ENCODE results near the gene SLC38A9. TPM values are rescaled to one million over a fixed set of nuclear protein-coding genes. Genes with fewer than 3 reads are reported as not detected.
A peak's percentile ranks its signal among the peaks of the same experiment; 100 is the strongest.

Gene SLC38A9
- polyA plus RNA-seq, 1 of the 3 experiments (the other 2 are of a cell fraction) = 6.9 TPM

DNA sequence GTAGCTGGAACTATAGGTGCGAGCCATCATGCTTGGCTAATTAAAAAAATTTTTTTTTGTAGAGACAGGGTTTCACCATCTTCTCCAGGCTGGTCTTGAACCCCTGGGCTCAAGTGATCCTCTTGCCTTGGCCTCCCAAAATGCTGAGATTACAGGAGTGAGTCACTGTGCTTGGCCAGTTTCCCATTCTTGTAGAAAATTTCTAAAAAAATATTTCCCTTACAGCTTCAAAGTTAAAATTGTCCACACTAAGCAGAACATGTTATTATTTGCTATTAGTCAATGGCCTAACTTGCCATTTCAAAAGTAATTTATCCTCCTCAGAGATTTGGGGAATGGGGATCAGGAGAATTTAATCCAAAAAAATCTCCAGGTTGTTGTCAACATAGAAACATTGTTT is 40.1 kb downstream of the SLC38A9 start:
- no peaks in the 10 kb centered on the region for H3K9me2 ChIP-seq
- peaks cover 37% of the 10 kb centered on the region for H3F3A ChIP-seq (replicated peaks; ENCODE audit: insufficient read depth)
- H3K4me3 ChIP-seq (ENCODE audit: low read depth in 2 of 2, low read length in 1 of 2) = no peak overlapping the region
- no peaks in the 10 kb centered on the region for H4K20me1 ChIP-seq (ENCODE audit: insufficient read depth)
- POLR2A ChIA-PET = no interaction called here
- DNase-seq = no peak
- no peaks in the 10 kb centered on the region for H3K79me2 ChIP-seq (ENCODE audit: insufficient read depth)
- H3K9ac ChIP-seq = no peak overlapping the region
- no peaks in the 10 kb centered on the region for H3K36me3 ChIP-seq (replicated peaks in 1 of 2; ENCODE audit: control insufficient read depth in 1 of 2, insufficient read depth in 2 of 2, low read length in 1 of 2)
- 100% methylated on average over 1 of the region's 1 CpG for WGBS (ENCODE audit: low lambda C conversion rate)
- CTCF ChIA-PET = no interaction called here
- H3K4me2 ChIP-seq = no peak overlapping the region
- H3K9me3 ChIP-seq = no peaks in the 10 kb centered on the region
- peak overlapping the region in 1 of 2 experiments; percentile 23; a peak in 2 of 4 replicates for H3K27ac ChIP-seq (ENCODE audit: low read depth in 2 of 2, low read length in 1 of 2)
- TF ChIP-seq CHD2 (IDR thresholded peaks at IDR 0.05; ENCODE audit: low read length, partially characterized antibody) (no peak), MAX (IDR thresholded peaks at IDR 0.05; ENCODE audit: low read depth) (no peak), TEAD4 (IDR thresholded peaks at IDR 0.05; ENCODE audit: borderline replicate concordance, insufficient read depth) (no peak), EZH2phosphoT487 (IDR thresholded peaks at IDR 0.05; ENCODE audit: borderline replicate concordance, low read depth) (no peak), NFIC (IDR thresholded peaks at IDR 0.05; ENCODE audit: borderline replicate concordance) (no peak), JUND (IDR thresholded peaks at IDR 0.05) (no peak), RAD21 (IDR thresholded peaks at IDR 0.05; ENCODE audit: low read length) (no peak), POLR2AphosphoS5 (IDR thresholded peaks at IDR 0.05; ENCODE audit: low read depth, low read length) (no peak), MEF2A (IDR thresholded peaks at IDR 0.05; ENCODE audit: borderline replicate concordance, low read depth) (no peak), GATA2 (CRISPR knock-in tag; IDR thresholded peaks at IDR 0.05) (no peak)
- TF ChIP-seq, protein P1, sequence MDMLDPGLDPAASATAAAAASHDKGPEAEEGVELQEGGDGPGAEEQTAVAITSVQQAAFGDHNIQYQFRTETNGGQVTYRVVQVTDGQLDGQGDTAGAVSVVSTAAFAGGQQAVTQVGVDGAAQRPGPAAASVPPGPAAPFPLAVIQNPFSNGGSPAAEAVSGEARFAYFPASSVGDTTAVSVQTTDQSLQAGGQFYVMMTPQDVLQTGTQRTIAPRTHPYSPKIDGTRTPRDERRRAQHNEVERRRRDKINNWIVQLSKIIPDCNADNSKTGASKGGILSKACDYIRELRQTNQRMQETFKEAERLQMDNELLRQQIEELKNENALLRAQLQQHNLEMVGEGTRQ (IDR thresholded peaks at IDR 0.05; ENCODE audit: borderline replicate concordance, low read depth, low read length) = no peak
- TF ChIP-seq, protein P2, sequence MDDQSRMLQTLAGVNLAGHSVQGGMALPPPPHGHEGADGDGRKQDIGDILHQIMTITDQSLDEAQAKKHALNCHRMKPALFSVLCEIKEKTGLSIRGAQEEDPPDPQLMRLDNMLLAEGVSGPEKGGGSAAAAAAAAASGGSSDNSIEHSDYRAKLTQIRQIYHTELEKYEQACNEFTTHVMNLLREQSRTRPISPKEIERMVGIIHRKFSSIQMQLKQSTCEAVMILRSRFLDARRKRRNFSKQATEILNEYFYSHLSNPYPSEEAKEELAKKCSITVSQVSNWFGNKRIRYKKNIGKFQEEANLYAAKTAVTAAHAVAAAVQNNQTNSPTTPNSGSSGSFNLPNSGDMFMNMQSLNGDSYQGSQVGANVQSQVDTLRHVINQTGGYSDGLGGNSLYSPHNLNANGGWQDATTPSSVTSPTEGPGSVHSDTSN (IDR thresholded peaks at IDR 0.05) = no peak
- H3K27me3 ChIP-seq (ENCODE audit: insufficient read depth) = no peaks in the 10 kb centered on the region
- H3K4me1 ChIP-seq (ENCODE audit: control insufficient read depth in 1 of 2, insufficient read depth in 2 of 2, low read depth in 1 of 2, low read length in 1 of 2) = peaks cover 0 to 9% of the 10 kb centered on the region in 2 experiments; a peak in 3 of 4 replicates
- no peak overlapping the region for H2AFZ ChIP-seq (ENCODE audit: low read depth)

DNA sequence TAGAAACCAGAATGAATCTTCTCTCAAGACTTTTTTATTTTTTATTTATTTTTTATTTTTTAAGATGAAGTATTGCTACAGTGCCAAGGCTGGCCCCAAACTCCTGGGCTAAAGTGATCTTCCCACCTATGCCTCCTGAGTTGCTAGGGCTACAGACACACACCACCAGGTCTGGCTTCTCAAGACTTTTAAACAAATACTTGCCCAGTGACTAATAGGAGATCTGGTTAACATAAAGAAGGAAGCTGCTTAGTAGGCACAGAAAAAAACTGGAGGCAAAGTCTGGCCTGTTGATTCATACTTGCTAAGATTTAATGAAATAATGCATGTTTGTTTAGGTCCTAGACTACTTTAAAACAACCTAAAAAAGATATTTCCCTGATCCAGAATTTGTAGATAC is 43.8 kb downstream of the SLC38A9 start:
- no peak overlapping the region for H2AFZ ChIP-seq (ENCODE audit: low read depth)
- no peak for DNase-seq
- H3K36me3 ChIP-seq (replicated peaks in 1 of 2; ENCODE audit: control insufficient read depth in 1 of 2, insufficient read depth in 2 of 2, low read length in 1 of 2) = peaks cover 5 to 6% of the 10 kb centered on the region in 2 experiments
- ChIA-PET CTCF (no interaction called here), POLR2A (no interaction called here)
- H3K27ac ChIP-seq (ENCODE audit: low read depth in 2 of 2, low read length in 1 of 2) = peak overlapping the region; percentile 81 to 91; a peak in 3 of 4 replicates
- H3K27me3 ChIP-seq (ENCODE audit: insufficient read depth) = no peaks in the 10 kb centered on the region
- H4K20me1 ChIP-seq (ENCODE audit: insufficient read depth) = no peaks in the 10 kb centered on the region
- peak overlapping the region; percentile 35; the same call in 1 of the 2 replicates for H3K9ac ChIP-seq
- peaks cover 27% of the 10 kb centered on the region for H3F3A ChIP-seq (replicated peaks; ENCODE audit: insufficient read depth)
- H3K4me1 ChIP-seq (ENCODE audit: control insufficient read depth in 1 of 2, insufficient read depth in 2 of 2, low read depth in 1 of 2, low read length in 1 of 2) = peaks cover 0 to 9% of the 10 kb centered on the region in 2 experiments; a peak in 2 of 4 replicates
- no peaks in the 10 kb centered on the region for H3K9me2 ChIP-seq
- no peaks in the 10 kb centered on the region for H3K79me2 ChIP-seq (ENCODE audit: insufficient read depth)
- no peaks in the 10 kb centered on the region for H3K9me3 ChIP-seq
- H3K4me2 ChIP-seq = peak overlapping the region; percentile 46; the same call in 1 of the 2 replicates
- no peak overlapping the region for H3K4me3 ChIP-seq (ENCODE audit: low read depth in 2 of 2, low read length in 1 of 2)
- TF ChIP-seq MXI1 (IDR thresholded peaks at IDR 0.05; ENCODE audit: low read depth, low read length) = no peak
- no peak for TF ChIP-seq GATA2 (CRISPR knock-in tag; IDR thresholded peaks at IDR 0.05)
- TF ChIP-seq JUND (IDR thresholded peaks at IDR 0.05) = peak; percentile 89
- no peak for TF ChIP-seq YY1 (IDR thresholded peaks at IDR 0.05; ENCODE audit: low read depth)
- TF ChIP-seq ZBTB33 (IDR thresholded peaks at IDR 0.05; ENCODE audit: borderline replicate concordance, low read depth) = no peak
- no peak for TF ChIP-seq CHD2 (IDR thresholded peaks at IDR 0.05; ENCODE audit: low read length, partially characterized antibody)
- TF ChIP-seq FOSL2 (IDR thresholded peaks at IDR 0.05; ENCODE audit: borderline replicate concordance, low read depth) = peak; percentile 90
- TF ChIP-seq SIN3A (IDR thresholded peaks at IDR 0.05; ENCODE audit: borderline replicate concordance, low read depth, low read length) = no peak
- no peak for TF ChIP-seq NRF1 (IDR thresholded peaks at IDR 0.05; ENCODE audit: low read depth, low read length)
- TF ChIP-seq, protein P2 (IDR thresholded peaks at IDR 0.05) = peak; percentile 89
- TF ChIP-seq, protein P1 (IDR thresholded peaks at IDR 0.05; ENCODE audit: borderline replicate concordance, low read depth, low read length) = no peak
- no peak for TF ChIP-seq MEF2A (IDR thresholded peaks at IDR 0.05; ENCODE audit: borderline replicate concordance, low read depth)
- TF ChIP-seq SMC3 (IDR thresholded peaks at IDR 0.05; ENCODE audit: low read depth, low read length) = no peak
- peak; percentile 98 for TF ChIP-seq TCF12 (IDR thresholded peaks at IDR 0.05)
- TF ChIP-seq NFIC (IDR thresholded peaks at IDR 0.05; ENCODE audit: borderline replicate concordance) = peak; percentile 53; the same call in 1 of the 2 replicates
- TF ChIP-seq EP300 (IDR thresholded peaks at IDR 0.05; ENCODE audit: borderline replicate concordance in 1 of 2, low read depth in 1 of 2, low read length in 1 of 2) = peak; percentile 18 to 78; a peak in 3 of 4 replicates
